Left colon (tissue), 2 donors: Measurements from ENCODE around the gene FAM20B. TPM values are rescaled to one million over a fixed set of nuclear protein-coding genes. Genes with fewer than 3 reads are reported as not detected.

Experiments
- ATAC-seq: fragments of 200-7000 bp; cut with Tn5 transposase; one replicate; pipeline ENCODE4 v1.9.1; 2020; ENCODE audit warnings: mild to moderate bottlenecking, moderate library complexity
- DNase-seq, 2 donors: peaks; one replicate each; pipeline ENCODE4 v3.0.0-alpha.2; 2020
- intact Hi-C, 2 donors: fragments of 100-400 bp; cut with DNase I in 1 of 2; cut with micrococcal nuclease in 1 of 2; formaldehyde crosslinking; loops; one replicate each; pipeline versions ENCODE4 v1.11.2 to v1.14.0; 2022; cut with DNase I, micrococcal nuclease
- total RNA-seq, 2 donors: library from RNA; stranded (reverse); fragmentation: NEBNext Ultra II Directional; extraction: Animal tissue kit (Norgen Biotek cat#: 25700); gene quantifications; one replicate each; pipeline ENCODE4 v1.2.1, GENCODE V29; 2021
- donor health status: DM: no; HTN: no; CAD: no.
- donor health status: DM: yes; HTN: yes; CAD: no.

FAM20B gene
- total RNA-seq, 2 donors from 2014 or later: 32.6 to 36.5 TPM

GRCh38 chr1:179115181-179115580 is 89.5 kb downstream of the FAM20B start:
- no peak for DNase-seq
- intact Hi-C loops: no loop called here
- no peak for ATAC-seq

GRCh38 chr1:179119513-179119912 is 93.8 kb downstream of the FAM20B start:
- intact Hi-C loops: no loop called here
- peak; percentile 84 for ATAC-seq
- no peak for DNase-seq

- intact Hi-C loops: loop anchor here in 1 of 2 donors (10.0 kb wide), 2 partner anchors 74 to 114 kb away; no protein-coding TSS in a partner anchor
- DNase-seq (no peak), ATAC-seq (peak; percentile 13)
Observed at GRCh38 chr1:179120736-179121135, 95.0 kb downstream of the FAM20B start.

GRCh38 chr1:179121159-179121938 is 95.7 kb downstream of the FAM20B start:
- peak; percentile 72 for ATAC-seq
- intact Hi-C loops: loop anchor here in 1 of 2 donors (10.0 kb wide), 2 partner anchors 73 to 113 kb away; no protein-coding TSS in a partner anchor
- DNase-seq: peak in 1 of 2 donors; percentile 54

GRCh38 chr1:179124873-179125272 is 99.2 kb downstream of the FAM20B start:
- intact Hi-C loops: loop anchor here in 1 of 2 donors (10.0 kb wide), 2 partner anchors 70 to 110 kb away; no protein-coding TSS in a partner anchor
- DNase-seq: no peak
- no peak for ATAC-seq

Other genes starting within 250 kb of the FAM20B start
- 10 to 100 TPM in 1 of 2 donors, 1 to 10 TPM in 1; 2.5 to 10.6 TPM for gene ANGPTL1, start 154.8 kb upstream of the FAM20B start, total RNA-seq
- gene TOR3A, start 56.2 kb downstream of the FAM20B start, total RNA-seq: 10 to 100 TPM; 26.9 to 27.4 TPM
- 10 to 100 TPM in 1 of 2 donors, 1 to 10 TPM in 1; 9.6 to 11.1 TPM for gene ABL2, start 203.8 kb downstream of the FAM20B start, total RNA-seq